ENCODE measurements around the gene C3orf20.

GRCh38 chr3:14760185-14760584, 85.2 kb downstream of the C3orf20 start:
- no peak for TF ChIP-seq GATA2 (IDR thresholded peaks at IDR 0.05; ENCODE audit: low read depth, low read length)
- no peak for TF ChIP-seq GATA3 (IDR thresholded peaks at IDR 0.05; ENCODE audit: low read depth, low read length)
